GM12878 (cell line): Measurements from ENCODE around the gene NRDE2. TPM values are rescaled to one million over a fixed set of nuclear protein-coding genes. Genes with fewer than 3 reads are reported as not detected.

ENCODE experiments used
- BMI1 ChIP-seq: fragments of 450-650 bp; IDR thresholded peaks from 2 replicates; pipeline ENCODE4 v1.6.1; 2016; ENCODE audit warnings: mild to moderate bottlenecking, moderate library complexity, borderline replicate concordance
- CHD4 ChIP-seq: fragments of 200-600 bp; sonication (generic); IDR thresholded peaks from 2 replicates; pipeline ENCODE4 v1.6.1; 2016; ENCODE audit warnings: mild to moderate bottlenecking
- E2F4 ChIP-seq: IDR thresholded peaks from 2 replicates; pipeline ENCODE4 v1.6.1; 2012; ENCODE audit warnings: low read depth, low read length, improper control_type of control experiment
- GABPA ChIP-seq: IDR thresholded peaks from 2 replicates; pipeline ENCODE4 v1.6.1; 2014; ENCODE audit warnings: antibody characterized with exemption, low read depth, mild to moderate bottlenecking, inconsistent platforms
- KAT2A ChIP-seq: conservative IDR thresholded peaks from 2 replicates; pipeline ENCODE4 v1.6.1; 2011; ENCODE audit warnings: low read depth, low read length; ENCODE audit not compliant: control insufficient read depth
- MAX ChIP-seq: IDR thresholded peaks from 2 replicates; pipeline ENCODE4 v1.6.1; 2012; ENCODE audit warnings: low read depth, low read length, improper control_type of control experiment
- MYB ChIP-seq: fragments of 150-350 bp; IDR thresholded peaks from 2 replicates; pipeline ENCODE4 v1.6.1; 2014; ENCODE audit warnings: mild to moderate bottlenecking, low read depth, low read length, borderline replicate concordance
- NFIC ChIP-seq: IDR thresholded peaks from 2 replicates; pipeline ENCODE4 v1.6.1; 2012; ENCODE audit warnings: low read depth, mild to moderate bottlenecking, inconsistent platforms, low read length, moderate library complexity
- NFXL1 ChIP-seq: fragments of 450-650 bp; IDR thresholded peaks from 2 replicates; pipeline ENCODE4 v1.6.1; 2017; ENCODE audit warnings: antibody characterized with exemption, mild to moderate bottlenecking, borderline replicate concordance
- NR2C1 ChIP-seq: fragments of 450-650 bp; IDR thresholded peaks from 2 replicates; pipeline ENCODE4 v1.6.1; 2017; ENCODE audit warnings: antibody characterized with exemption, mild to moderate bottlenecking, moderate library complexity
- NRF1 ChIP-seq: conservative IDR thresholded peaks from 2 replicates; pipeline ENCODE4 v1.6.1; 2011; ENCODE audit warnings: mild to moderate bottlenecking, low read depth, low read length, improper control_type of control experiment
- POU2F2 ChIP-seq: IDR thresholded peaks from 3 replicates; pipeline ENCODE4 v1.6.1; 2011; ENCODE audit warnings: low read depth, mild to moderate bottlenecking, low read length, borderline replicate concordance
- RCOR1 ChIP-seq: conservative IDR thresholded peaks from 2 replicates; pipeline ENCODE4 v1.6.1; 2012; ENCODE audit warnings: low read depth, low read length, improper control_type of control experiment
- STAT1 ChIP-seq: fragments of 450-650 bp; conservative IDR thresholded peaks from 2 replicates; pipeline ENCODE4 v1.6.1; 2014; ENCODE audit warnings: antibody characterized with exemption, mild to moderate bottlenecking
- SUZ12 ChIP-seq: fragments of 200-600 bp; sonication (generic); IDR thresholded peaks from one replicate; pipeline ENCODE4 v1.6.1; 2018; ENCODE audit warnings: antibody characterized with exemption, mild to moderate bottlenecking; ENCODE audit not compliant: unreplicated experiment
- TAF1 ChIP-seq: IDR thresholded peaks from 2 replicates; pipeline ENCODE4 v1.6.1; 2011; ENCODE audit warnings: mild to moderate bottlenecking, low read depth, low read length, borderline replicate concordance
- TCF12 ChIP-seq: IDR thresholded peaks from 2 replicates; pipeline ENCODE4 v1.6.1; 2011; ENCODE audit warnings: low read depth, mild to moderate bottlenecking, low read length
- TCF3 ChIP-seq: IDR thresholded peaks from 2 replicates; pipeline ENCODE4 v1.6.1; 2012; ENCODE audit warnings: low read depth, mild to moderate bottlenecking, low read length, borderline replicate concordance; ENCODE audit not compliant: insufficient read depth
- ZBED1 ChIP-seq: IDR thresholded peaks from 2 replicates; pipeline ENCODE4 v1.6.1; 2016; ENCODE audit warnings: borderline replicate concordance
- ZNF217 ChIP-seq: fragments of 450-650 bp; IDR thresholded peaks from 2 replicates; pipeline ENCODE4 v1.6.1; 2017; ENCODE audit warnings: antibody characterized with exemption, mild to moderate bottlenecking
- ZNF24 ChIP-seq: fragments of 450-650 bp; IDR thresholded peaks from 2 replicates; pipeline ENCODE4 v1.6.1; 2017; ENCODE audit warnings: antibody characterized with exemption, mild to moderate bottlenecking
- ZNF274 ChIP-seq: IDR thresholded peaks from one replicate; pipeline ENCODE4 v1.8.0; 2011; ENCODE audit not compliant: insufficient read length, insufficient read depth
- ZNF622 ChIP-seq: fragments of 450-650 bp; IDR thresholded peaks from 2 replicates; pipeline ENCODE4 v1.6.1; 2017; ENCODE audit warnings: mild to moderate bottlenecking, inconsistent platforms
- polyA plus RNA-seq, 11 experiments: library from polyadenylated mRNA; depleted of rRNA in 4 of 11; unstranded in 6 of 11; stranded (reverse) in 5 of 11; fragments of >200 nt; fragmentation: Nextera tagmentation in 4 of 11; fragmentation: Illumina TruSeq in 1 of 11; extraction: Ambion mirVana in 4 of 11; extraction: Trizol in 1 of 11; gene quantifications; 1 replicate in 1 of 11; 2 replicates in 10 of 11; pipeline versions ENCODE4 v1.2.1 to v1.2.3, GENCODE V29; 2011 to 2016; ENCODE audit warnings: inconsistent platforms in 2 of 11, missing spikeins in 2 of 11, low read depth in 1 of 11
- total RNA-seq, 4 experiments: library from RNA; depleted of rRNA in 3 of 4; stranded (reverse); fragments of >200 nt in 3 of 4; fragmentation: Illumina TruSeq in 1 of 4; extraction: Trizol in 1 of 4; gene quantifications; 2 replicates each; pipeline versions ENCODE4 v1.2.1 to v1.2.3, GENCODE V29; 2013 to 2021
- TF ChIP-seq, protein P1 (sequence below): IDR thresholded peaks from 2 replicates; pipeline ENCODE4 v1.6.1; 2011; ENCODE audit warnings: borderline replicate concordance, low read depth, mild to moderate bottlenecking, moderate library complexity, low read length; ENCODE audit not compliant: insufficient read depth, poor library complexity, severe bottlenecking
- TF ChIP-seq, protein P2 (sequence below): fragments of 450-650 bp; conservative IDR thresholded peaks from 2 replicates; pipeline ENCODE4 v1.6.1; 2017; ENCODE audit warnings: mild to moderate bottlenecking, moderate library complexity

The NRDE2 gene
- total and polyA plus RNA-seq, 10 of the 15 experiments (the other 5 are each of a cell fraction or from before 2014, with no cell fraction given): 8.3 to 21.0 (median 13.8) TPM

DNA sequence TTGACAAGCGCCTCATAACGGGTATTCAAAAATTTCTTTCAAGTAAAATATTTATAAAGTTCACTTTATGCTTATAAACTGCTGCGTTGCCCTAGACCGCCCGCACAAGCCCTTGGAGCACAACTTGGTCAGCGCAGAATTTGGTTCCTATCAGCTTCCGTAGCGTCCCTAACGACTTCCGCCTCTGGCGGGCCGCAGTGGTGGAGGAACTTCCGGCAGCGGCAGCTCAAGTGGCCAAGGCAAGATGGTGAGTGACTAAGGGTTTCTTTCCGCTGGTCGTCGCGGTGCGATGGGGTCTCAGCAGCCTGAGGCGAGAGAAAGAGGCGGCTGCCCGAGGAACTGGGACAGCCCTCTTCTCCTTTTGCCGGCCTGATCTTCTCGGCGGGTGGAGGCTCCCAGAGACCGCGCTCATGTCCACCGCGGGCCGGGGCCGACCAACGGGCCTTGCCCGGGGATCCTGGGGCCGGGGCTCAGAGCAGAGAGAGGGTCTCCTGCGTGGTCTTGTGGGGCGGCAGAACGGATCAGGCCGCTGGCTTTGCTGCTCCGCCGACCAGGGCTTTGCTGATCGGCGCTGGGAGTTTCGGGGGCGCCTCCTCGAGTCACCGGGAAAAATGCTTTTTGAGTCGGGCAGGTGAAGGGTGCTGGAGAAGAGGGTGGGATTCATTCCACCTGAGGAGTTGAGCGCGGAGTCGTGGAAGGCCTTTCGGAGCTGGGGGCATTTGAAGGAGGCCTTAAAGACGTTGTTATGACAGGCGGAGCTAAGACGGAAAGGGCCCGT lies 75.2 kb downstream of the NRDE2 start, which contains the start of gene PSMC1 (continued):
- no peak for TF ChIP-seq RCOR1
- TF ChIP-seq CHD4: no peak
- no peak for TF ChIP-seq BMI1
- peak; percentile 71; the same call in 1 of the 2 replicates for TF ChIP-seq MYB
- peak; percentile 92 for TF ChIP-seq TAF1
- TF ChIP-seq NFIC: 0 out of 2 replicates have a peak, but pooled peaks have one; percentile 17
- no peak for TF ChIP-seq ZNF274
- TF ChIP-seq, protein P1, sequence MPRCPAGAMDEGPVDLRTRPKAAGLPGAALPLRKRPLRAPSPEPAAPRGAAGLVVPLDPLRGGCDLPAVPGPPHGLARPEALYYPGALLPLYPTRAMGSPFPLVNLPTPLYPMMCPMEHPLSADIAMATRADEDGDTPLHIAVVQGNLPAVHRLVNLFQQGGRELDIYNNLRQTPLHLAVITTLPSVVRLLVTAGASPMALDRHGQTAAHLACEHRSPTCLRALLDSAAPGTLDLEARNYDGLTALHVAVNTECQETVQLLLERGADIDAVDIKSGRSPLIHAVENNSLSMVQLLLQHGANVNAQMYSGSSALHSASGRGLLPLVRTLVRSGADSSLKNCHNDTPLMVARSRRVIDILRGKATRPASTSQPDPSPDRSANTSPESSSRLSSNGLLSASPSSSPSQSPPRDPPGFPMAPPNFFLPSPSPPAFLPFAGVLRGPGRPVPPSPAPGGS: no peak
- TF ChIP-seq ZNF217: no peak
- TF ChIP-seq E2F4: no peak
- no peak for TF ChIP-seq NFXL1
- no peak for TF ChIP-seq NRF1
- no peak for TF ChIP-seq KAT2A
- TF ChIP-seq ZNF622: no peak
- no peak for TF ChIP-seq STAT1
- no peak for TF ChIP-seq ZBED1
- no peak for TF ChIP-seq ZNF24
- 0 out of 3 replicates have a peak, but pooled peaks have one; percentile 60 for TF ChIP-seq POU2F2
- no peak for TF ChIP-seq SUZ12
- TF ChIP-seq TCF12: no peak
- peak; percentile 96 for TF ChIP-seq GABPA
- peak; percentile 7; the same call in 1 of the 2 replicates for TF ChIP-seq NR2C1
- peak; percentile 33; the same call in 1 of the 2 replicates for TF ChIP-seq MAX
- no peak for TF ChIP-seq TCF3
- TF ChIP-seq, protein P2, sequence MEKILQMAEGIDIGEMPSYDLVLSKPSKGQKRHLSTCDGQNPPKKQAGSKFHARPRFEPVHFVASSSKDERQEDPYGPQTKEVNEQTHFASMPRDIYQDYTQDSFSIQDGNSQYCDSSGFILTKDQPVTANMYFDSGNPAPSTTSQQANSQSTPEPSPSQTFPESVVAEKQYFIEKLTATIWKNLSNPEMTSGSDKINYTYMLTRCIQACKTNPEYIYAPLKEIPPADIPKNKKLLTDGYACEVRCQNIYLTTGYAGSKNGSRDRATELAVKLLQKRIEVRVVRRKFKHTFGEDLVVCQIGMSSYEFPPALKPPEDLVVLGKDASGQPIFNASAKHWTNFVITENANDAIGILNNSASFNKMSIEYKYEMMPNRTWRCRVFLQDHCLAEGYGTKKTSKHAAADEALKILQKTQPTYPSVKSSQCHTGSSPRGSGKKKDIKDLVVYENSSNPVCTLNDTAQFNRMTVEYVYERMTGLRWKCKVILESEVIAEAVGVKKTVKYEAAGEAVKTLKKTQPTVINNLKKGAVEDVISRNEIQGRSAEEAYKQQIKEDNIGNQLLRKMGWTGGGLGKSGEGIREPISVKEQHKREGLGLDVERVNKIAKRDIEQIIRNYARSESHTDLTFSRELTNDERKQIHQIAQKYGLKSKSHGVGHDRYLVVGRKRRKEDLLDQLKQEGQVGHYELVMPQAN: peak; percentile 65; the same call in 1 of the 2 replicates
